SW480 (cell line): Measurements from ENCODE around the gene AUTS2.

Experiments
- DNase-seq: peaks from one replicate; pipeline ENCODE4 v3.0.0-alpha.2; 2016; ENCODE audit warnings: low spot score

Gene AUTS2

GRCh38 chr7:69687739-69688433, 89.6 kb downstream of the AUTS2 start:
- DNase-seq, result no peak

GRCh38 chr7:69690329-69690728, 92.1 kb downstream of the AUTS2 start:
- no peak for DNase-seq

GRCh38 chr7:69691327-69691726, 93.1 kb downstream of the AUTS2 start:
- no peak for DNase-seq

- no peak for DNase-seq
Observed at GRCh38 chr7:69691734-69692133, 93.5 kb downstream of the AUTS2 start.

- DNase-seq, result no peak
Observed at GRCh38 chr7:69692611-69693010, 94.3 kb downstream of the AUTS2 start.

GRCh38 chr7:69693042-69693441, 94.8 kb downstream of the AUTS2 start:
- DNase-seq, result no peak

GRCh38 chr7:69696054-69696591, 97.8 kb downstream of the AUTS2 start:
- no peak for DNase-seq

- no peak for DNase-seq
Observed at GRCh38 chr7:69696686-69697685, 98.7 kb downstream of the AUTS2 start.

- DNase-seq, result no peak
Observed at GRCh38 chr7:69698109-69698825, 100.0 kb downstream of the AUTS2 start.

- DNase-seq, result no peak
Observed at GRCh38 chr7:69699931-69700330, 101.7 kb downstream of the AUTS2 start.

- DNase-seq, result no peak
Observed at GRCh38 chr7:69700331-69700730, 102.1 kb downstream of the AUTS2 start.

GRCh38 chr7:69701288-69701687, 103.0 kb downstream of the AUTS2 start:
- no peak for DNase-seq

GRCh38 chr7:69702357-69702756, 104.1 kb downstream of the AUTS2 start:
- DNase-seq, result no peak

- DNase-seq, result no peak
Observed at GRCh38 chr7:69703099-69703498, 104.8 kb downstream of the AUTS2 start.

GRCh38 chr7:69706070-69706469, 107.8 kb downstream of the AUTS2 start:
- no peak for DNase-seq

GRCh38 chr7:69708857-69709256, 110.6 kb downstream of the AUTS2 start:
- no peak for DNase-seq

- DNase-seq, result no peak
Observed at GRCh38 chr7:69710768-69711438, 112.6 kb downstream of the AUTS2 start.

- DNase-seq, result no peak
Observed at GRCh38 chr7:69714886-69715576, 116.8 kb downstream of the AUTS2 start.

- DNase-seq, result no peak
Observed at GRCh38 chr7:69717221-69717620, 118.9 kb downstream of the AUTS2 start.

- no peak for DNase-seq
Observed at GRCh38 chr7:69719717-69720116, 121.4 kb downstream of the AUTS2 start.

GRCh38 chr7:69722843-69723242, 124.6 kb downstream of the AUTS2 start:
- no peak for DNase-seq
